Measurements from ENCODE around the gene MVB12B.
"Not testable (repeated sequence)": the region's sequence is repeated elsewhere in the genome, so short reads cannot be mapped to it uniquely, and the experiment has no call there.

The MVB12B gene

GRCh38 chr9:126527109-126527825 is 200.6 kb downstream of the MVB12B start:
- no peak for FAIRE-seq

DNA sequence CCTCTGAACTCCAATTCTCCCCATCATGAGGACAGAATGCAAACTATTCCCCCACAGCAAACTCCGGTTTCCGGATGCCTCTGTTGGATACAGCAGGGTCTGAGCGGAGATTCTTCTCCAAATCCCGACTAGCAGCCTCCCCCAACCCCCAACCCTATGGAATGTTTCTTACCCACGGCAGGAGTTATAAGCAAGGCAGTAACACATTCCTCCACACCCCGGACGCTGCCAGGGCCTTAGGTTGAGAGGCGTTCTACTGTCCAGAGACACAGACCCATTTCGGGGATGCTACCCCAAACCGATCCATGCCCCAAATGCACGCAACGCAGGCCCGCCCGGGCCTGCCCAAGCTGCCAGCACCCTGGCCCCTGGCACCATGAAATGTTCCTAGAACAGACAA is 201.5 kb downstream of the MVB12B start:
- no peak for FAIRE-seq

DNA sequence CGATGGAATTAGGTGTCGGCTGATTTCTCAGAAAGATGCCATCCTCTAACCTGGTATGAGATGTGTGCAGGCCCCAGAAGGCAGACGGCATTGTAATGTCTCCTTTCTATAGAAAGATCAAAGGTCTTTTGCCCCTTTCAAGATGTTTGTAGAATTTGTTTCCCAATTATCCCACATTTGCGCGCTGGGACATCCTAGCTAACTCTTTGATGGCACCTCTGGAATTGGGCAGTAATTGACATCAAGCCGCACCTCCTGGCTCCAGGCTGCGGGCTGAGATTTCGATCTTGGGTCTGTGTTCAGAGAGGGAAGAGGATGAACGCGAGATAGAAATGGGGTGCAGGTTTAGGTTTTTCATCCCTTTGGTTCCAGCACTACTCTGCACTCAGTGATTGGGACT is 202.3 kb downstream of the MVB12B start:
- FAIRE-seq: no peak

GRCh38 chr9:126531035-126531571 is 204.5 kb downstream of the MVB12B start:
- no peak for FAIRE-seq

- FAIRE-seq: no peak
These were observed 205.0 kb downstream of the MVB12B start for GRCh38 chr9:126531591-126531990.

- no peak for FAIRE-seq
These were observed 205.4 kb downstream of the MVB12B start for GRCh38 chr9:126532019-126532462.

DNA sequence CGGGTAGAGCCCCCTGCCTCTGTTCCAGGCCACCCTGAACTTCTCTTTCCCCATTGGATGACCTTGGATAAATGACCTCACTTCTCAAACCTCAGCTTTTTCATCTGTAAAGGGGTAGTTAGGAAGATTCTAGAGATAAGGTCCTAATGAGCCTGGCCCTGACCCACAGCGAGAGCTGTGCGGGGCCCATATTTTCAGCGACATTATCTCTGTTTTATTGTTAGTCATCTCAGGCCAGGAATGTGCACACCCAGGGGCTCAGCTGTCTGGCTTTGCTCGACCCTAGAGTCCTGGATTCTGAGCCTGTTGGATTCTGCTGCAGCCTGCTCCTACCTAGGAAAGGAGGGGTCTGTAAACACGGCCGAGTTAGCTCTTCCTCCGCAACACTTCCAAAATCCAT is 205.9 kb downstream of the MVB12B start:
- no peak for FAIRE-seq

GRCh38 chr9:126532951-126533925 is 206.6 kb downstream of the MVB12B start:
- FAIRE-seq: no peak

- FAIRE-seq: no peak
These were observed 207.3 kb downstream of the MVB12B start for GRCh38 chr9:126533926-126534310.

DNA sequence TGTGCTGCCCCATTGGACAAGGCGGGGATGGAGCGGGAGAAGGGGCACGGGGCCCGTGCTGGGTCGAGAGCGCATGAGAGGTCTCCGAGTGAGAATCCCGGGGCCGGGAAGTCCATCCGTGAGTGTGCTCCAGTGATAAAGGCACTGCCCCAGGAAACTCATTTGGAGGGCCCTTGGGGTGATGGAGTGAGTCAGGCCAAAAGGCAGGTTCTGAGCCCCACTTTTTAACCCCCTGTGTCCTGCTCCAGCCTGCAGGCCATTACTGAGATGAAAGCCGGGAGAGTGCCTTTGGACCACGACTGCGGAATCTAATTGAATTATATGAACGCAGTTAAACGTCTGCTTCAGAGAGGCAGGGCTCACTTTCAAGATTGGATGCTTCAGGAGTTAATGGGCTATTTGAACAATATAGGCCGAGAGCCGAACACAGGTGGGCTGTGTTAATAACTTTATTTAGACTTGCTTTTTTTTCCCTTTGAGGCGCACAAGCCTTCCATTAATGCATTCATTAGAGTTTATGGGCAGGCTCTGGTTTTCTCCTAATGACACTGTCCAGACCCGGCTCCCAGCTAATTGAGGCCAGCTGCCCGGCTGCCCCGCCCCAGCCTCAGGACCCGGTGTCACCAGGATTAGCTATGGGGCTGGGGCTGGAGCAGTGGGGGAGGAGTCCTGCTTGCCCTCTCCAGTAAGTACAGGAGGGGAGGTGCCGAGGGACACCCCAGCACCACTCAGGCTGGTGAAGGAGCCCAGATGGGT is 208.0 kb downstream of the MVB12B start:
- FAIRE-seq: no peak

DNA sequence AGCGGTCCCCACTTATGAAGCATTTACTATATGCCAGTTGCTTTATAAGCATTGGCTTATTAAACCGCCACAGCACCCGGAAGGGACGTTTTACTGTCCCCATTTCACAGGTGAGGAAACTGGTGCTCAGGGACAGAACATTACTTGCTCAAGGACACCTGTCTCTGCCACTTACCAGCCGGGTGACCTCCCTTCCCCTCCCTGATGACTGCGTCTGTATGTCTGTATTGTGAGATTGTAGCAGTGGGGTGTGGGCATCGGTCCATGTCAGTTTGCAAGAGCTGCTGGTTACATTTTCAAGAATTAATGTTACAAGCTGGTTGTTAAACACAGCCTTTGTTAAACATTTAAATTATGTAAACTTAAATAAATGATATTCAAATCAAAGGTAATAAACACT is 209.5 kb downstream of the MVB12B start:
- no peak for FAIRE-seq

- no peak for FAIRE-seq
These were observed 210.3 kb downstream of the MVB12B start for GRCh38 chr9:126536841-126537465.

GRCh38 chr9:126538550-126538949 is 211.9 kb downstream of the MVB12B start:
- FAIRE-seq: no peak

DNA sequence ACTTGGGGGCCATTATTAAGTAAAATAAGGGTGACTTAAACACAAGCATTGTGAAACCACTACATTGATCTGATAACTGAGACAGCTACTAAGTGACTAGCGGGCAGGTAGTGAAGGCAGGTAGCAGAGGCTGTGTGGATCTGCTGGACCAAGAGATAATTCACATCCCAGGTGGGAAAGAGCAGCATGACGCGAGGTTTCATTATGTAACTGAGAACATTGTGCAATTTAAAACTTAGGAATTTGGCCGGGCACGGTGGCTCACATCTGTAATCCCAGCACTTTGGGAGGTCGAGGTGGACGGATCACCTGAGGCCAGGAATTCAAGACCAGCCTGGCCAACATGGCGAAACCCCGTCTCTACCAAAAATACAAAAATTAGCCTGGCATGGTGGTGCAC is 213.8 kb downstream of the MVB12B start:
- not testable (repeated sequence) for FAIRE-seq

GRCh38 chr9:126543490-126543889 is 216.9 kb downstream of the MVB12B start:
- no peak for FAIRE-seq

GRCh38 chr9:126545106-126545505 is 218.5 kb downstream of the MVB12B start:
- no peak for FAIRE-seq

GRCh38 chr9:126546036-126546435 is 219.4 kb downstream of the MVB12B start:
- no peak for FAIRE-seq

GRCh38 chr9:126548312-126548711 is 221.7 kb downstream of the MVB12B start:
- no peak for FAIRE-seq

- FAIRE-seq: no peak
These were observed 222.8 kb downstream of the MVB12B start for GRCh38 chr9:126549246-126550006.

DNA sequence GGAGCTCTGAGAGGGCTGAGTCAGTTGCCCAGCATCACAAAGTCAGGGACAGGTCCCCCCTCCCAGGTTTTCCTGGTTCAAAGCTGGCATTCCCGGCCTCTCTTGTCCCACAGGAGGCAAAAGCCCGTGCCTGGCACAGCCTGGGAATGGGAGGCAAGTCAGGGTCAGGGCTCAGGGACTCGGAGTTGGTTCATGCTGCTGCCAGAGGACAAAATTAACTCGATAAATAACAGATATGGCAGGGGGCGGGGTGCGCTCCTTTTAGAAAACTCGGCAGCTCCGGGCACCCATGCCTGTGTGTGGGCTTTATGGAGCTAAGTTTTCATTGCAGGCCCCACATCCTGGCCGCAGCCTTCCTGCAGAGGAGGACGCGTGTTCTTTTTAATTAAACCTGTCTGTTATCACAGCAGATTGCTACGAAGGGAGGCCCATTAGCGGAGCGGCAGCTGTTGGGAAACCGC is 224.3 kb downstream of the MVB12B start:
- no peak for FAIRE-seq

DNA sequence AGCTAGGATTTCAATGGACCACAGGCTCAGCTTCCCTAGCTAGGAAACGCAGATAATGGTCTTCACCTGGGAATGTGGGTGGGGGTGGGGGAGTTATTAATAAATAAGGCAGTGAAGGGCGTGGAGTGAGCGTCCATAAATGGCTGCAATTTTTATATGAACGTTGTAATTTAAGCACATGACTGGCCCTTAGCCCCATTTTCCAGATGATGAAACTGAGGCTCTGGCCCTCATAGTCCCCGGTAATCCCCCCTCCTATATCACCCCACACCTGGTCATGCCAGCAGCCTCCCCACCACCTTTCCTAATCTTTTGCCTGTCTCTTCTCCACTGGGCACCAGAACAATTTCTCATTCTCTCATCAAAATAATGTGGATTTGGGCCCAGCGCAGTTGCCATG is 225.2 kb downstream of the MVB12B start:
- FAIRE-seq: no peak

DNA sequence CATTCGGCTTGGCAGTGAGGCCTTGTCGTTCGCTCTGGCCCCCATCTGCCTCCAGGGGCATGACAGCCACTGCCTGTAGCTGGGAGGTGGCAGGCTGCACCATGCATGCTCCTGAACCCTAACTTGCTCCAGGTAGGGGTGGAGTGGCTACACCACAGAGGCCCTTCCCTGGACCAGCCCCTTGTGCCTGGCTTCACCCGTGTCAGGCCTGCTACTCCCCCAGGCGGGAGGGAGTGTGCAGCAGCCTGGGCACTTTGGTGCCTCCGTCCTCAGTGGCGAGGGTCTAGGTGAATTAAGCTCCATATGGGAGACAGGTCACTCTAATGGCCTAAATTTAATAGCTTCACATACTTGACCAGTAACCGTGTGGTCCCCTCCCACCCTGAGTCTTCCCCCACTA is 227.7 kb downstream of the MVB12B start:
- FAIRE-seq: no peak

All from islet of Langerhans (tissue), 1 donor.